HEK293T (cell line): ENCODE data around the gene RFX6.

Source experiments
- ARNT ChIP-seq: fragments of 450-650 bp; IDR thresholded peaks from 2 replicates; pipeline ENCODE4 v1.6.1; 2017; ENCODE audit warnings: mild to moderate bottlenecking
- BHLHE40 ChIP-seq: fragments of 450-650 bp; IDR thresholded peaks from 2 replicates; pipeline ENCODE4 v1.6.1; 2016; ENCODE audit warnings: mild to moderate bottlenecking, moderate library complexity, borderline replicate concordance
- FOXM1 ChIP-seq: fragments of 450-650 bp; IDR thresholded peaks from 2 replicates; pipeline ENCODE4 v1.6.1; 2017; ENCODE audit warnings: mild to moderate bottlenecking, borderline replicate concordance
- HDGF ChIP-seq: fragments of 450-650 bp; IDR thresholded peaks from 2 replicates; pipeline ENCODE4 v1.6.1; 2017; ENCODE audit warnings: antibody characterized with exemption, borderline replicate concordance
- SP1 ChIP-seq: fragments of 450-650 bp; IDR thresholded peaks from 2 replicates; pipeline ENCODE4 v1.6.1; 2017
- SUZ12 ChIP-seq: fragments of 450-650 bp; IDR thresholded peaks from 2 replicates; pipeline ENCODE4 v1.6.1; 2016; ENCODE audit warnings: mild to moderate bottlenecking
- TARDBP ChIP-seq: fragments of 450-650 bp; IDR thresholded peaks from 2 replicates; pipeline ENCODE4 v1.6.1; 2016
- TF ChIP-seq, protein P1 (sequence below): fragments of 450-650 bp; IDR thresholded peaks from 2 replicates; pipeline ENCODE4 v1.6.1; 2016

DNA sequence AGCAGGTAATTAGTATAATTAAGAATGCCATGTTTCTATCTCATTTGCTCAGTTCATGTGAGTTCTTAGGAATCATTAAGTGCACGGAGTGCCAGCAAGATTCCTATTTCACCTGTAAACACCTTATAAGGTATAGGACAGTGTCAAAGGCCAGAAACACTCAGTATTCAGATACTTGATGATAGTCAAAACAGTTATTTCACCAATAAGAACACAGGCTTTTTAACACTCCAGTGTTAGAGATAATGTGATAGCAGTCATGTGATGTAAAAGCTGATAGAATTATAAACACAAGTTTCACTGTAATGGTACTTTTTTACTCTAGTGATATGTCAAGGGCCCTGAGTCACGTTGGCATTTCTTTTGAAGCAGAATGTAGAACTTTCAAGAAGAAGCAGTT, 48.1 kb upstream of the RFX6 start, which contains the start of gene GPRC6A:
- TF ChIP-seq BHLHE40 (no peak), ARNT (no peak), SP1 (no peak), TARDBP (no peak), SUZ12 (no peak), FOXM1 (no peak), HDGF (no peak)
- TF ChIP-seq, protein P1, sequence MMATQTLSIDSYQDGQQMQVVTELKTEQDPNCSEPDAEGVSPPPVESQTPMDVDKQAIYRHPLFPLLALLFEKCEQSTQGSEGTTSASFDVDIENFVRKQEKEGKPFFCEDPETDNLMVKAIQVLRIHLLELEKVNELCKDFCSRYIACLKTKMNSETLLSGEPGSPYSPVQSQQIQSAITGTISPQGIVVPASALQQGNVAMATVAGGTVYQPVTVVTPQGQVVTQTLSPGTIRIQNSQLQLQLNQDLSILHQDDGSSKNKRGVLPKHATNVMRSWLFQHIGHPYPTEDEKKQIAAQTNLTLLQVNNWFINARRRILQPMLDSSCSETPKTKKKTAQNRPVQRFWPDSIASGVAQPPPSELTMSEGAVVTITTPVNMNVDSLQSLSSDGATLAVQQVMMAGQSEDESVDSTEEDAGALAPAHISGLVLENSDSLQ = no peak
